HEK293T (cell line): ENCODE results near the gene LZTR1.

ENCODE experiments used
- FOXM1 ChIP-seq: fragments of 450-650 bp; IDR thresholded peaks from 2 replicates; pipeline ENCODE4 v1.6.1; 2017; ENCODE audit warnings: mild to moderate bottlenecking, borderline replicate concordance
- NFRKB ChIP-seq: fragments of 450-650 bp; IDR thresholded peaks from 2 replicates; pipeline ENCODE4 v1.6.1; 2016; ENCODE audit warnings: mild to moderate bottlenecking, moderate library complexity

DNA sequence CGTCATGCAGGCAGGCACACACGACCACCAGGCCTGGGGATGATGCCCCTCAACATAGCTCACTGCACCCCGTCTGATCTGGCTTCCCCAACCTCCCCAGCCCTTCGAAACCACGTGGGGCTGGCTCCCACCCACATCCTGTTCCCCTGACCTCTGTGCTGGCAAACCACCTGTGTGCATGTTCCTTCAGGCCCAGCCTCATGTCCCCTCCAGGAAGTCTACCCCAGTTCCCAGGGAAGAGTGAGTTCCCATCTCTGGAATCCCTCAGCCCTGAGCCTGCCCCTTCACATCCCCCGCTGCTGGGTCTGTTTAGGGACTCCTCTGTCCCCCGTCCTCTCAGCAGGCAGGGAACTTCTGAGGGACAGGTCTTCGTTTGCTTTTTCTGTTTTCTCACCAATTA is 43.2 kb downstream of the LZTR1 start:
- TF ChIP-seq NFRKB (no peak), FOXM1 (no peak)
